ENCODE results near the gene KIAA0513.

The KIAA0513 gene, protein sequence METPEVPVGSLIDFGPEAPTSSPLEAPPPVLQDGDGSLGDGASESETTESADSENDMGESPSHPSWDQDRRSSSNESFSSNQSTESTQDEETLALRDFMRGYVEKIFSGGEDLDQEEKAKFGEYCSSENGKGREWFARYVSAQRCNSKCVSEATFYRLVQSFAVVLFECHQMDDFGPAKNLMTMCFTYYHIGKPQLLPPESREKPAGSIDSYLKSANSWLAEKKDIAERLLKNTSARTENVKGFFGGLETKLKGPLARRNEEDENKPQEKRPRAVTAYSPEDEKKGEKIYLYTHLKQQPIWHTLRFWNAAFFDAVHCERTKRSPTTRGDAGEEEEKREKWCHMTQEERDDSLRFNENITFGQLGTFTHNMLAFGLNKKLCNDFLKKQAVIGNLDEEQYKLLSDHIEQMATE

DNA sequence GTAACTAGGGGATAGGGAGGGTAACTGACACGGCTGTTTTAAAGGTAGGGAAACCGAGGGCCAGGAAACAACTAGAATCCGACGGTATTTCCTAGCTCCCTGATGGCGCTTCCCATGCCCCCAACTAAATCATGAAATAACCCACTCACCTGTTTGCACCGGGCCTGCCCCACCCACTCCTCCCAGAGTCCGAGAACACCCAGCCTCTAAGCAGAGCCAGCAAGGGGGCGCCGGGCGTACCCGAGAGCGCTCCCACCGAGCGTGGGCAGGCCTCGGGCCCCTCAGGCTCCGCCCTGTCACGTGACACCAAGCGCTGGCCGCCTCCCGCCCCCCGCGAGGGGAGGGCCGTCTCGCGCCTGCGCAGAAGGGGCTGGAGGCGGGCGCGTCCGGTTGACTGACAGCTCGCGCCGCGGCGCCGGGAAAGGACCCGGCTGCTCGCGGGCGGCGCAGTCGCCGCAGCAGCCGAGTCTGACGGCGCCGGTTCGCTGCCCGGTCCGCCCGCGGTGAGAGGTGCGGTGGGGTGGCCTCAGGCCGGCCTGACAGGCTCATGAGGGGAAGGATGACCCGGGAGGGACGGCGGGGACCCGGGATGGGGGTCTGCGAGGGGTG lies at the start of gene KIAA0513:
KIAA0513 (plus strand) TSS at position 447 of the 609 bp plus-strand sequence. CDS start 39,277 bp downstream, outside the sequence.
- peak; percentile 97 for DNase-seq (ENCODE audit: low read depth)

DNA sequence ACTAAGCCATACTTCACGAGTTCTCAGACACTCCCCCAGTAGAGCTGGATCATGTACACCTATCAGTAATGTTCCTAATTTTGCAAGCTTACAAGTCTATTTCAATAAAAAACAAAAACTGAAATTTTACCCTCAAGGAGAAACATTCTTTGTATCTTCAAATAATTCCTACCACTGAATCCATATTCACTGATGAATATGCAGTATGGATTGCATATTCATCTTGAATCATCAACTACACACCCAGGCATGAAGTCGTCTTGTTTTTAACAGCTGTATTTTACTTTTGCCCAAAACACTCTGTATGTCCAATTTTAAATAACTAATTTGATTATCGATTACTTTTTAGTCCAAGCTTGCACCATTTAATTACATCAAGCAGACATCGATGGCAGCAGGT lies 48.1 kb upstream of the KIAA0513 start:
- no peak for DNase-seq (ENCODE audit: low read depth)

DNA sequence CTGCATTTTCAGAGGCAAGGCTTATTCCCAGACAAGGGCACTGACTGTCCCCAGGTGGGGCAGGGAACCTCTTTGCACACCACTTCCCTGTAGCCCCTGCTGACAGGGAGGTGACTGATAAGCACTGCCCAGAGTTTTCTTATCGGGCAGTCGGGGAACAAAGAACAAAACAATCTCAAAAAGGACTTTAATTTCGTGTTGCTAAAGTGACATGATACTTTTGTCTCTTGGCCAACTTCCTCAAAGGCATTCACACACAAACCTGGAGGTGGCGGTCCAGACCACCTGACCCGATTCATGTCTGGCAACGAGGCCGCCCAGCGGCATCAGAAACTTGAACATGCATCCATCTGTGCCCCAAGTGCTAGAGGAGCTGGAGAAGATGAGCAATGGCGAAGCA lies 45.2 kb upstream of the KIAA0513 start:
- no peak for DNase-seq (ENCODE audit: low read depth)

DNA sequence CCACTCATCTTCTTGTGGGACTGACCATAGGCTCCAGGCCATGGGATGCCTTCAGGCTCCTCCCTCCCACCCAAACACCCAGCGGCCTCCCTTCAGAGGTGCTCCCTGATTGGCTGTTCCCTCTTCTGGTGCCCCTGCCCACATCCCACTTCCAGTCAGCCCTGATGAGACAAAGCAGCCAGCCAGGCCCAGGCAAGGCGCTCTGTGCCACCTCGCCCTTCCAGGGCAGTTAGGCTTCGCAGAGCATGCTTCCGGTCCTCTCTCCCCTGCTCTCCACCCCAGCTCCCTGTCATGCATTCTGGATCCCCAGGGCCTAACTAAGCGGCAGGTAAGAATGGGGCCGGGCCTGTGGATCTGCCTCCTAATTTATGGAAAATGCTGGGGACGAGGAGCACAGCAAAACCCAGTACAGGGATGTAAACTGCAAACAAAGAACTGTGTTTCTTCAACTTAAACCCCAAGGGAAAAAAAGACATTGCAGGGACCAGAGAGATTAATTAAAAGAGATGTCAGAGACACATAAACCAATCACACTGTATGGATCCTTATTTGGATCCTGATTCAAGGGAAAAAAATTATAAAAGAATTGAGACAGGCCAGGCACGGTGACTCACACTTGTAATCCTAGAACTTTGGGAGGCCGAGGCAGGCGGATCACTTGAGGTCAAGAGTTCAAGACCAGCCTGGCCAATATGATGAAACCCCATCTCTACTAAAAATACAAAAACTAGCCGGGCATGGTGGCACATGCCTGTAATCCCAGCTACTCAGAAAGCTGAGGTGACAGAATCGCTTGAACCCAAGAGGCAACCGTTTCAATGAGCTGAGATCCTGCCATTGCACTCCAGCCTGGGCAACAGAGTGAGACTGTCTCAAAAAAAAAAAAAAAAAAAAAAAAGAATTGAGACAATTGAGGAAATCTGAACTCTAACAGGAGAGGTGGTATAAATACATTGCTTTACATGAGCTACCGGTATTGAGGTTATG lies 42.2 kb upstream of the KIAA0513 start:
- no peak for DNase-seq (ENCODE audit: low read depth)

DNA sequence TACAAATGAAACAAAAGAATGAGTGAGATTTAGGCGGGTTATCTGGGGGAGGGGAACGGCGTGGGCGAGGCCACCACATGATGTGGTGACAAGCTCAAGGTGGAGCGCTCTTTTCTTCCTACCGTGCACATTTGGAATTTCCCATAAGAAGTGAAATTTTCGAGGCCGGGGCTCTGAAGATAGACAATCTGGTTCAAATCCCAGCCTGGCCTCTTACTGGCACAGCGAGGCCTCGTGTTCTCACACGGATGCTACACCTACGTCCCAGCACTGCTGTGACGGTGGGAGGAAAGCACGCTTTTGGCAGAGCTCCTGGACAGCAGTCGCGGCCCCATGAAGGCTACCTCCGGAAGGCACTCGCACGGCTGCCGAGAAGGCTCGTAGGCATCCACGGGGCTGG lies 41.5 kb upstream of the KIAA0513 start:
- no peak for DNase-seq (ENCODE audit: low read depth)

DNA sequence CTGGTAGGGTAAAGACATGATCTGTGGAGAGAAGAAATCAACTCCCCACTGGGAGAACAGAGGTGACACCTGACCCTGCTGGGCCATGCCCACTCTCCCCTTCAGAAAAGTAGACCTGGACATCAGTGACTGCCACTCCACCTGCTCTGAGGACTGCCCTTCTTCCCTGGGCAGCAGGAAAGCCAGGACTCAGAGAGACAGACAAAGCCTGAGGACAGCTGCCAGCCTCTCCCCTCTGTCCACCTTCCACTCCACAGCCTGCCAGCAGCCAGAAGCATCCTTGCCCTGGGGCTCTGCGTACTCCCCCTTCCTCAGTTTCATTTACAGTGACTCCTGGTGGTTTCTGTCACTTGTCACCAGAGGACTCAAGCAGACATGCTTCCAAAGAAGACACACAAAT lies 40.7 kb upstream of the KIAA0513 start:
- DNase-seq (ENCODE audit: low read depth): no peak

DNA sequence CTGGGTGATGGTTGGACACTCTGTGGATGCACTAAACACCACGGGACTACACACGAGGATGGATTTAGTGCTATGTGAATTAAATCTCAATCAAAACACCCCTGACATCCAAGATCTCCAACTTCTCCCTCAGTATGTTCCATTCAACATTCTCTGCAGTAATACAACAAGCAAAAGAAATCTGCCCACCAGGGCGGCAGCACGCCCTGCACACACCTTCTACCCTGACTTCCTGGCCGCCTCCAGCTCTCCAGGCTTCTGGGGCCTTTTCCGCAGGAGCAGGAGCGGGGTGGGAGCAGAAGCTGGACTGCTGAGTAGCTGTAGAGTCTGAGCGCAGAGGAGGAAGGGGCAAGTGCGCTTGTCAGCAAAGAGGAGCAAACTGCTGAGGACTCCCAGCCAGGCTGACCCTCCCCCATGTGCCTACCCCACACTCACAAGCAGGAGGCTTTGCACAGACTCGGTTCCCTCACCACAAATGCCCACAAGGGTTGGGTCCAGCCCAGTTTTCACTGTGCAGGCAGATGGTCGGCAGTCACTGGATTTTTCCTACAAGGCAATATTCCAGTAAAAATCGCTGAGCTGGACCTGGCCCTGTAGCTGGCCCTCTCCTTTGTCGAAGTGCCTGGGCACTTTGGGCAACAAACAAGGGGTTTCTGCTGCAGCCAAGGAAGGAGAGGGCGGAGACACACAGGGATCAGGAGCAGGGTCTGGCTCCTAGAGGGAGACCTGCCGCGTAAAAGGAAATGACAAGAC lies 39.1 kb upstream of the KIAA0513 start:
- DNase-seq (ENCODE audit: low read depth): no peak

DNA sequence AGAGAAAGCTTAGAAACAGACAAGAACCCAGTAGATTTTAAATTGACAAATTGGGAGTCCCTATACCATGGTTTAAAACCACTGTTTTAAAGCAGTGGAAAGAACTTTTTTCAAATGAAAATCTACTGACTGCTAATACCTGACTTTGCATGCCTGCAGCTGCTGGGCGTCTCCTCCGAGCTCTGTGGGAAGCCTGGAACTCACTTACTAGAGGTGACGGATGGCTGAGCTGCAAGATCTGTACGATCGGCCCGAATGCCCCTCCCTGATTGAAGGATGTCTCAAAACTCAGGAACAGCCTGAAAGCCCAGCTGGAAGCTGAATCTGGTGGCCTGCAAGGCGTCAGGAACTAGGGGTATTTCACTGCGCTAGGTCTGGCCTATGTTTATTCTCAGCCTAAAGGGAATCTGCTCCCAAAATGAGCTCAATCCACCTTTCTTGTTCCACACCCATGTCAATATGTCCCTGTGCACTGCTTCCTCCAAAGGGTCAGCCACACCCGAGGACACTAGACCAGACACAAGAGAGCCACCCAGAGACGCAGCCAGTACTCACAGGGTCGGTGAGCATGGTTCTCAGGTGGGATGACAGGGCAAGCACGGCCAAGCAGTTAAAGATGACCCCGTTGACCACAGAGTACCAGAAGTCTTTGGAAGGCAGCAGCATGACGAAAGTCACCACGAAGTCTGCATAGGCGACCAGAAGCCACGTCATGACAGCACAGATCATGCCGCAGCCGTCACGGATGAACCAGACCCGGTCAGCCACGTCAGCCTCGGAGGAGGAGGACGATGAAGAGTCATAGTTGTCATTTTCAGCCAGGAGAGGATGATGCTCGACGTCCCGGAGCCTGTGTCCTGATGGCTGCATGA lies 37.6 kb upstream of the KIAA0513 start:
- no peak for DNase-seq (ENCODE audit: low read depth)

DNA sequence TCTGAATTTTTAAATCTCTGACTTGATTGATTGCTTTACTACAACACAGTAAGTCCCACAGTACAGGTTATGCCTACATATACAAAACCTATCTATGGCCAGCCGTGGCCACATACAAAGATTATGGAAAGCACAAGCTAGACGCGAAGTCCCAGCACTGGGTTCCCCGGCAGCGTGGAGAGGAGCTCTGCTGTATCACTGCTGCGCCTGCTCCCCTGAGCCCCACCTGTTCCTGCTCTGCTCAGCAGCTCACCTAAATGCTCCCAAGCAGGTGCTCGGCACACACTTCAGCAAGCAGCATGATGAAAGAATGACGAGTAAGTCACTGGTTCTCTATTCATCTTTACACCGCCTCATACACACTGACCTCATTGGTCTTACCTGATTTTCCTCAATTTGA lies 36.8 kb upstream of the KIAA0513 start:
- DNase-seq (ENCODE audit: low read depth): no peak

DNA sequence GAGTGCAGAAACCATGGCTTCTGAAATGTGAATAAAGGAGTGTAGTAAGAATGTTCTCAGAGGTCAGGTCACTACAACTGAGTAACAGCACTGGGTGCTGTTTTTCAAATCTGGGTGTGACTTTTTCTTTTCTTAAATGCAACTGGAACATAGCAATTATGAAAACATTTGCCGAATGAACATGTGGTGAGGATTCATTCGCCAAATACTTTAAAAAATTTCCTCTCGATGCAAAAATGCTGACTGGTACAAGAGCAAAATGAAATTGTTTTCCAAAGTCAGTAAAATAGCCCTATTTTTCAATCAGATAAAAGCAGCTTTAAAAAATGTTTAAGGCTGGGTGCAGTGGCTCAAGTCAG lies 34.9 kb upstream of the KIAA0513 start:
- no peak for DNase-seq (ENCODE audit: low read depth)

DNA sequence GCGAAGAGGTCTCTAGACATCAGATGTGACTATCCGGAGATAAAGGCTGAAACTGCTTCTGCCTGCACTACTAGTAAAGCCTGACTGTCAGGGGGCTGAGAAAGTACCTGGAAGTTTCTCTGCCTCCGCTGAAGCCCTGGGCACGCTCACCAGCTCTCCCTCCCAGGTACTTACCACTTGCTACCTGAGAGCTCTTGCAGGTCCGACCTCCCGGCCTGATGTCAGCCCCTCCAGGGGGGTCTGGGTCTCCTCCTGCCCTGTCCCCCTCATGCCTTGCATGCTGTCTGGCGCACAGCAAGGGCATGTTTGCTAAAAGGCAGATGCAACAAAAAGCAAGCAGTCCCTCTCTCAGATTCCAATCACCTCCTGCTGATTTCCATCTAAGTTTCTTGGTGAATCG lies 33.7 kb upstream of the KIAA0513 start:
- DNase-seq (ENCODE audit: low read depth): no peak

DNA sequence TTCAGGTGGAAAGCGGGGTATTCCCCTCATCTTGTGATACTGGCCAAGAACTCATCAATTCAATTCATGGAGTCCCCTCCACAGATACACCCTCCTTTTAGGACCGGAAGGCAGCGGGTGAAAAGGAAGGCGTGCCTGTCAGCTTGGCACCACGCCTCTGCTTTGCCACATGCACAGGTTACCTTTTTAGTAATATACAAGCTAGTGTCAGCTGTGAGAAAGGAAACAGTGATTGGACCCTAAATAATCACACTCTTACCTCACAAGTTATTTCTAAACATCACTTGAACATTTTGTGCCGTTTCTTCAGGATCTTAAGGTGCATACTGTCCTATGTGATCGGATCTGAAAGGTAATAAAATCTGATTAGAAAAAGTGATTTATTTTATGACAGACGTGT lies 31.9 kb upstream of the KIAA0513 start:
- no peak for DNase-seq (ENCODE audit: low read depth)

DNA sequence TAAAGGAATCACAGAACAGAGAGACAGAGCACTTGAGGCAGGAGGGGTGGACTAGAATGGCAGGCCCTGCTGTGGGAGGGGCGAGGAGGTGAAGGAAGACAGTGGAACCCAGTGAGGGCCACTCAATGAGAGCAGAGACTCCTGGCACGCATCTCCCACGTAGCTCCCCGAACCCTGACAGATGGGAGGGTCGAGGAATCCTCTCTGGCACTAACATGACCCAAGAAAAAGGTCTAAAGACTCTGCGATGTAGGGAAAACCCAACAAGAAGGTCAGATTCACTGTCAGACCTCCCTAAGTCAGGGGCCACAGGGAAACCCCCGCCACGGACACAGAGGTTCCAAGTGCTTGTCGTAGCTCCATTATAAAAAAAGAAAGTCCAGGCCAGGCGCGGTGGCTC lies 31.2 kb upstream of the KIAA0513 start:
- no peak for DNase-seq (ENCODE audit: low read depth)

DNA sequence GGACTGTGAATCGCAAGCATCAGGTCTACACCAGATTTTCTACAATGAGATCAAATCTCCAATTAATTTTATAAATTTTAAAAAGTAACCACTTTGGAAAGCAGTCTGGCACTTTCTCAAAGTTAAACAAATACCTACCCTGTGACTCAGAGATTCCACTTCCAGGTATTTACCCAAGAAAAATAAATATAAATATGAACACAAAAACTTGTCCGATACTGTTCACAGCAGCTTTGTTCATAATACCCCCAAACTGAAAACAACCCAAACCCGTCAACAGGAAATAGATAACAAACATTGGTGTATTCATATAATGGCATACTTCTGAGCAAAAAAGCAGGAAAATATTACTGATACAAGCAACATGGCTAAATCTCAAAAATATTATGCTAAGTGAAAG lies 28.4 kb upstream of the KIAA0513 start:
- no peak for DNase-seq (ENCODE audit: low read depth)

DNA sequence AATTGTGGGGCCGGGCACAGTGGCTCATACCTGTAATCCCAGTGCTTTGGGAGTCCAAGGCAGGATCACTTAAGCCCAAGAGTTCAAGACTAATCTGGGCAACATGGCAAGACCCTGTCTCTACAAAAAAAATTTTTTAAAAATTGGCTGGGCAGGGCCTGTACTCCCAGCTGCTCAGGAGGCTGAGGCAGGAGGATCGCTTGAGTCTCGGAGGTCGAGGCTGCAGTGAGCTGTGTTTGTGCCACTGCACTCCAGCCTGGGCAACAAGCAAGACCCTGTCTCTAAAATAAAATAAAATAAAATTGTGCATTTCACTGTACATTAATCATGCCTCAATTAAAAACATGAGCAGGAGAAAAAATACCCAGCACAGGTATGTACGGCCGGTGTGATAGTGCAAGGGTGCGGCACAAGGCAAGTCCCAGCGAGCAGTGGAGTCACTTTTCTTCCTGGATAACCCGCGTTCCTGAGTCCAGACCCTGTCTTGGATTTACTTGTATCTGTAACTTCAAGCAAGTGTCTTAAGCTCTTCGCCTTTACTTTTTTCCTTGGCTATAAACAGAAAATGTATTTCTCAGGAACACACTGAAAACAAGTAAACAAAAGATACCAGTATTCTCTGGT lies 27.6 kb upstream of the KIAA0513 start:
- no peak for DNase-seq (ENCODE audit: low read depth)

DNA sequence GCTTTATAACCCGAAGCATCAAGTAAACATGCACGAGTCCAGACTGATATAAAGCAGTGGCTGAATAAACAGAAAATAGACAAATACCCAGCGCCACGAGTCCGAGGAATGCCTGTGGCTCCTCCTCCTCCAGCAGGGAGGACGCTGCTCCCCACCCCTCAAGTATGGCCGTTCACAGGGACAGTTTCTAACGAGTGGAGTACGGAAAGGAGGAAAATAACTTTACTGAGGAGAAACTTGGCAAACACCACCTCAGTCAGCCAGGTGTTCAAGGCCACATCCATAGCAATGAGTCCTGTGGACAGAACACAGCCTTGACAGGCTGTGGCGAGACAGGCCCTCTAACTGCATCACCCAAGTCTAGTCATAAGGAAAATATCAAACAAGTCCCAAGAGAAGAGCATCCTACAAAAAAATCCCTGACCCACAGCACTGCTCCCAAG lies 25.5 kb upstream of the KIAA0513 start:
- DNase-seq (ENCODE audit: low read depth): no peak

DNA sequence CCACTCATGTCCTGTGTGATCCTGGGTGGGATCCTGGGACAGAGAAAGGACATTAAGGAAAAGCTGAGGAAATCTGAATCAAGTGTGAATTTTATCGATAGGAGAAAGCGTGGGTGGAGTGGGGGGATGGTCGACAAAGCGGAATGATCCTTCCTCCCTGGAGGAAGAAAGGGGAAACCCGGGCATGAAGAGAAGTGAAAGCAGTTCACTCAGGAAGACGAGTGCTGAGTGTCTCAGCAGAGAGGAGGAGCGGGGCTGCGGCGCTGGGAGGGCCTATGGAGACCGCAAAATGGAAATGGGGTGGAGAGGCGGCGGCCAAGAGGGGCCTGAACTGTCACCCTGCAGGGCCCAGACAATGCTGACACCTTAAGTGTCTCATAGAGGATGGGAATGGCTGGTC lies 25.0 kb upstream of the KIAA0513 start:
- no peak for DNase-seq (ENCODE audit: low read depth)

DNA sequence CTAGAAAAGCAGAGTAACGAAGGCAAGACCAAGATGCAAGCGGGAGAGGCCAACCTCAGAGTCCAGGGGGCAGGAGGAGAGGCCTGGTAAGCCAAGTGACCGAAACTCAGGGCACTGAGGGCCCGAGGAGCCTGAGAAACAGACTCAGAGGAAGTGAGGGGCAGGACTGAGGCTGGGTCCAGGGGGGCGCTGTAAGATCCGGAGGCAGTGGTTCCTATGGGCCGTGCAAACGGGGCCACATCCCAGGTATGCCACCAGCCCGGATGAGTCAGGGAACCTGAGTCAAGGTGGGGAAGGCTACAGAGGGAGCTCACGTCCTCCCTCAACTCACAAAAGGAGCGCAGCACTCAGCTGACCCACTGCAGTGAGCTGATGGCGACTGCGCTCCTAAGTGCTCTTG lies 24.5 kb upstream of the KIAA0513 start:
- no peak for DNase-seq (ENCODE audit: low read depth)

DNA sequence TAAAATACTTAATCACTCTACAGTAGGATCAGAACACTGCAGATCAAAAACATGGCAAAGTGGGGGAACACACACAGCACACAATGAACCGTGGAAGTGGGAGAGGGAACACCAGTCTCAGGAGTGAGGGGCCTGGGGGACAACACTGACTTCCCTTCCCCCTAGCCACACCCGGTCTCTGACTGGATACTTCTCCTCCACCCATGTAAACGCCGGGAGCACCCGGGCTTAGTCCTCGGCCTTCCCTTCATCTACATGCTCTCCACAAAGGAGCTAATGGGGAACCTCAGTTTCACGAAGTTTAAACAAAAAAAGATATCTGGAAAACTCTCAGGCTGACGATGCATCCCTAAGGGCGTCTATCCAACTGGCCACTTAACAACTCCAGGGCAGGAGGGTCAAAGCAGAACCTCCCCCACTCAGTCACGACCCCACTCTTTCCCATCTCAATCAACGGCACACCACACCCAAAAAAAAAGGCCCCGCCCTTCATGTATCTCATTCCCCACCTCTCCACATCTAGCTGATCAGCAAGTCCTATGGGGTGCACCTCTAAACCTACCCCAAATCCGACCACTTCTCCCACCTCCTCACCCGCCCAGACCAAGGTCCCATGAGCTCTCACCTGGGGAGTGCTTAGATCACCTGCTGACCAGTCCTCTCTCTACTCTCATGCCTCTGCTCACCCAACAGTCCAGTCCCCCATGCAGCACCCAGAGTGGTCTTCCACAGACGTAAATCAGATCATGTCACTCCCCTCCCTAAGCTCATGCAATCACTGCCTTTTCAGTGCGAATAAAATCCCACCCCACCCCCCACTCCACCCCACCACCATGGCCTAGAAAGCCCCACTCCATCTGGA lies 23.6 kb upstream of the KIAA0513 start:
- DNase-seq (ENCODE audit: low read depth): no peak
